Stimulated activated CD4-positive, alpha-beta T cell treated with anti-CD3 and anti-CD28 coated beads, Interleukin-4, amount 100 ng/mL, for 24 hours (primary cell): ENCODE data around the gene GLCE.

Experiments used
- DNase-seq: peaks from one replicate; pipeline ENCODE4 v3.0.0-alpha.2; 2020

GLCE gene

GRCh38 chr15:69210574-69210973 is 50.1 kb downstream of the GLCE start:
- DNase-seq, result no peak

DNA sequence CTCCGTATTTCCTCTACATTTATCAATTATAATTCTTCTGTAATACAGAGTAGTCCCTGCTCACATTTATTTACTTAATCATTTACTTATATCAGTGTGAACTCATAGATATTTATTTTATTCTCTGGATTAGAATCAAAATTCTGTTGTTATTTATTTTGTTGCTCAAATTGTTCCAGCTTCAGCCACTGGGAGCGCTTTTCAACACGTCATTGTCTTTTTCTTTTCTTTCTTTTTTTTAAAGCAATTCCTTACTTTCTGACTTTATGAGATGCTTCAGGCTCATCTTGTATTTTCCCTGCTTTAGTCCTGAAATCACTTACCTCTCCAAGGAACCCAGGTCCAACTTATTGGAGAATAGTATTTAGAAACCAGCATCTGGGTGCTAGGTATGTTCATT is 53.4 kb downstream of the GLCE start:
- no peak for DNase-seq

DNA sequence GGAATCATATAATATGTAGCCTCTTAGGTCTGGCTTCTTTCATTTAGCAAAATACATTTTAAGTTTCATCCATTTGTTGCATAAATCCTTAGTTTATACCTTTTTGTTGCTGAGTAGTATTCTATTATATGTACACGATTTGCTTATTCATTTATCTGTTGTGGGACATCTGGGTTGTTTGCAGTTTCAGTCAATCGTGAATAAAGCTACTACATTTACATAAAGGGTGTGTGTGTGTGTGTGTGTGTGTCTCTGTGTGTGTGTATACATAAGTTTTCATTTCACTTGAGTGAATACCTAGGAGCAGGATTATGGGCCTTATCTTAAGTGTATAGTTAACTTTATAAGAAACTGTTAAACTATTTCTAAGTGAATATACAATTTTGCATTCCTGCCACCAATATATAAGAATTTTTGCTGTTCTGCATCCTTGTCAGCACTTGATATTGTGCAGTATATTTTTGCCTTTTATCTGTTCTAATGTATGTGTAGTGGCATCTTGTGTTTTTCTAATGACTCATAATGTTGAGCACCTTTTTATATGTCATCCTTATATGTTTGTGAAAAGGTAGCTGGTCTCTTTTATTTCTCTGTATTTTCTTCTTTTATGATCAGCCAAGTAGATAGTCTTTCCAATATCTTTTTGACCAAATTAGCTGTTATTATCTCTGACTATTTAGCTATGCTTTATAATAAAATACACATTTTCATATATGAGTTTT is 55.0 kb downstream of the GLCE start:
- no peak for DNase-seq

DNA sequence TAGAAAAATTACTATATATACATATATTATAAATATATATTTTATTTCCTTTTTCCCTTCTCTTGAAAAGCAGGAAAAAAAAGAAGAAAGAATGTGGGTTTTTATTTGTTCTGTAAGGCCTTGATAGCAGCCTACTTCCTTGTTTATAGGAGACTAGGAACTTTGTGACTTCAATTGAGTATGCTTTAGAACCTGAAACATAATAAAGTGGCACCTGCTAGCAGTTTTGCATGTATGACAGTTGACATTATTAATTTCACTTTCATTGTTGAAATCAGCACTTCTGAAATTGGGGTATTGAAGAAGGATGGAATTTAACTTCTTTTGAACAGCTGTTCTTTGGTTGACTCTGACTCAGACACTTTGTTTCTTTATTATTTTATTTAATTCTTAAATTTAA is 56.9 kb downstream of the GLCE start:
- DNase-seq, result no peak

GRCh38 chr15:69219690-69220089 is 59.3 kb downstream of the GLCE start:
- DNase-seq, result no peak

DNA sequence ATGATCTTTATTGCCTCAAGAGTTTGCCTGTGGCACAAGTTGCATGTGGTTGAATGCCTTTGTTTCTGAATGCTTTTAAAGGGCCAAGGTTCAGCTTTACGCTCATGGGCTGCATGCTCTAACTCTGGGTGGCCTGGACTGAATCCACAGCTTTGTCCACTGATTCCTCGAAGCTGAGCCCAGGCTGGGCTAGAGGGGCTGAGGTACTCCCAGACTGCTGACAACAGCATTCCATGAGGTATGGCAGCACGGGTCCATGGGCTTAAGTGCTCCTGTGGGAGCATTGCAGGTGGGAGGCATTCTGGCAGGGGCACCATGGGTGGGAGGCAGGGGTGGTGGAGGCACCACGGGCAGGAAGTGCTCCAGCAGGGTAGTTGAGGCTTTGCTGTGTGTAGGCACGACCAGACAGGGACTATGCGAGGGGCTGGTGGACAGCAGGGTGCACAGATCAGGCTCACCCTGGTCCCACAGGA is 61.6 kb downstream of the GLCE start:
- DNase-seq, result no peak

GRCh38 chr15:69223083-69223813 is 62.8 kb downstream of the GLCE start:
- no peak for DNase-seq

DNA sequence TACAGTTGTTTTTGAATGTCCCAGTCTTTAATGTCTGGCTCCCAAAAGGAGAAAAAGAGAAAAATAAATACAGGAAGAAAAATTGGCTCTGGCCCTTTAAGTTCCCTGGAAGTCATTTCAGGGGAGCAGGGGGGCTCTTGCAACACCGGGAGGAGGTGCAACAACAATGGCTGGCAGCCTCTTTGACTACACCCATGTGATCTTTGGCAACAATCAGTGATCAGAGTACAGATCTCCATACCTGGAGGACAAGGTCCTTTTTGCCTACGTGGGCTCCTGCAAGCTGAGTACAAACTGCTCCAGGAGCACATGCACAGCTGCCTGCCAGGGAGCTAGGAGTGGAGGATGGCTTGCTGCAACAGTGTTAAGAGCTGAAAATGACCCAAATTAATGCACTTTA is 63.9 kb downstream of the GLCE start:
- no peak for DNase-seq

DNA sequence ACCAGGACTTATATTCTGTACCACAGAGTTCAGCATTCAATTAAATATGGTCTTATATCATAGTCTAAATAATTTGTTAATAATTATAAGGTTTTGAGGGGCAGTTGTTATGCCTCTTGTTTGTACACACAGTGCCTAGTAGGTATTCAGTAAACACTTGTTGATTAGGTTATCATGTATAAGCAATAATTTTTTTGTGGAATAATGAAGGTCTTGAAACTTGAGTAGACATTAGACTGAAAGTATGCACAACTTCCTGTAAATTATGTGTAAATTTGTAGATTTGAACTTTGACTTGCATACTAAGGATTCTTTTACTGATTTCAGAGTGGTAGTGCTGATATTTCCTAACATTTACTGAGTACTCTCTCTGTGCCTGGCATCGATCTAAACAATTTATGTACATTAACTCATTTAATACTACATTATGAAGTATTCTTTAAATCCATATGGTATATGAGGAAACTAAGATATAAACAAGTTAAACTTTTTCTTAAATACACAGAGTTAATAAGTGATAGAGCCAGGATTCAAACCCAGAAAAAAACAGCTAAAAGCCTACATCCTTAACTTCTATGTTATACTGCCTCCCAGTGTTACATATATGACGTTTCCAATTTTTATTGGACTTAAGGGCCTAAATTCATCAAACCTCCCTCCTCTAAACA is 65.1 kb downstream of the GLCE start:
- DNase-seq, result no peak

DNA sequence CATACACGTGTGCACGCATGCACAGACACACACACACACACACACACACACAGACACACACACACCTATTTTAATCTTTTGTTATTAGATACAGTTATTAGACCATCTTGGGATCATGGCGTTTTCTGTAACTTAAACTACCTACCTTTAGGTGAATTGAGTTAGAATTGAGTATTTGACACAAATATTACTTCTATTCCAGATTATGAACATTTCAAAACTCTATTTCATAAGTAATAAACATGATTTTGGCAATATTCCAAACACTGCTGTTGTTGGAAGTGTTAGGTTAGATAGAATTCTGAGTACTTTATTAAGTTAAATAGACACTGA is 65.6 kb downstream of the GLCE start:
- DNase-seq, result no peak

DNA sequence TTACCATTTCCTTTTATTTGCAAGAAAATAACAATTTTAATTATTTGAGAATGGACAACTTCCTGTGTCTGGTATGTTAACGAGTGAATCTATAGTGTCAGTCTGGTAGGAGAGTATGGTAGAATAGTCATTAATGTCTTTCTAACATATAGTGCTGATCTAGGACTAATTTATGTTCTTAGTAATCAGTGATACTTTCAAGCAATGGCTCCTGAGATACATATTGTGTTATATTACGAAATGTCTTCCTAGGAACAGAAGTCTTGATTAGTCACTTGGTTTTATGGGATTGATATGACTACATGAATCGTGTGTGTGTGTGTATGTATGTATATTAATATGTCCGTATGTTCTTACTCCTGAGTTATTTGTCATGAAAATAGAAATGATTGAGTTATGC is 71.7 kb downstream of the GLCE start:
- no peak for DNase-seq

DNA sequence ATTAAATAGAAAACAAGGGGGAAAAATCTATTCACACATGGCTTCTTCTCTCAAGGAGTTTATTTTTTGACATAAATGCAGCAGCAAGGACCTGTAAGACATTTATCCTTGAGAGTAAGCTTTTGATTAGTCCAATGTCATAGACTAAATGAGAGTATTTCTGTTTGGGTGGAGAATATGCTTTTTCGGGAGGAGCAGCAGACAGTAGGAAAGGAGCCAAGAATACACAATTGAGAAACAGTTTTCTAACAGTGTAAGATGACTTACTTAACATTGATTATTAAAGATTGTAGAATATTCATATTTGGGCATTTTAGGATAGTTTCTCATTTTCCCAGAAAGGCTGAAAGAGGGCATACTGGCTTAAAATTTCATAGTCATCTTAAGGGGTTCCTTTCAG is 72.3 kb downstream of the GLCE start:
- DNase-seq, result no peak

DNA sequence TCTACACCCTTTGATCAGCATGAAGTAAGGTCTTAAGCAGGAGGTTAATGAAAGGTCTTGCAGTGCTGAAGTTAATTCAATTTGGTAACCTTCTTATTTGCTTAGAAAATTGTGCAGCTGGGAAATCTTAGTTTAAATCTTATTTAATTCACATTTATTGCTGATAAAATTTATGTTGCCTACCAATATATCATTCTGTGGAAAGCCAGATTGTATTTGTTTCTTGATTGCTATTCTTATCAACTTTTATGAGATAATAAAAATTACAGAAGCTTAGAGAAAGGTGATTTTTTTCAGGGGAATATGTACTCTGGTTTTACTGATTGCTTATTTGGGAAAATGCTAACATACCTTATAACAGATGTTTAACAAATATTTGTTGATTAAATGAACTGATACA is 74.2 kb downstream of the GLCE start:
- no peak for DNase-seq

DNA sequence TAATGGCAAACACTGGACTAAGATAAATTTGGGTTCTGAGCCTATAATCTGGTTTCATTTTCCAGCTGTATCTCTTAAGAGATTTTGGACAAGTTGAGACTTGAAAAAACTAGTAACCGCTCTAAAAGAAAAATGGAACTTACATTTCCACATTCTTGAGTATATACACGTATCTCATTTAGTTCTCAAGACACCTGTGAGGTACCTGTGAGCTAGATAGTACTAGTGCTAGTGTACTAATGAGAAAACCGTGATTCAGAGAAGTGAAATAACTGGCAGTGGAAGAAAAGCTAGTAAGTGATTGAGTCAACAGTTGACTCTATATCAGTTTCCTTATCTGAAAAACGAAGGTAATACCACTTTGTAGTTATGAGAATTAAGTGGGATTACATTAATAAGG is 76.1 kb downstream of the GLCE start:
- no peak for DNase-seq

DNA sequence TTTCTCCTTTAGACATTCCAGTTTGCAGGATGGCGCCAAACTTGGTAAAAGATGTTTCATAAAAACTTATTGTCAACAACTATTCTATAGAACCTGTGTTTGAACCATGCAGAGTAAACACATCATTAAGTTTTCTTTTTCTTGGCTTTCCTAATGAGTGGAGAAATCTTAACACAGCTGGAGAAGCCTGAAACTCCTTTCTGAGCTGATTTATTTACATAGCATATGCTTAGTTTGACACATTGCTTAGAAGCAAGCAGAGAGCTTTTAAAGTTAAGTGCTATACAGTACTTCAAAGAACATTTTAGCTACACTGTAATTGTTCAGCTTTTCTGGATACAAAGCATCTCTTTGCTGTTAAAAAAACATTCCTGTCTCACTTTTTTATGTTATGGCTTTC is 77.3 kb downstream of the GLCE start:
- DNase-seq, result no peak

DNA sequence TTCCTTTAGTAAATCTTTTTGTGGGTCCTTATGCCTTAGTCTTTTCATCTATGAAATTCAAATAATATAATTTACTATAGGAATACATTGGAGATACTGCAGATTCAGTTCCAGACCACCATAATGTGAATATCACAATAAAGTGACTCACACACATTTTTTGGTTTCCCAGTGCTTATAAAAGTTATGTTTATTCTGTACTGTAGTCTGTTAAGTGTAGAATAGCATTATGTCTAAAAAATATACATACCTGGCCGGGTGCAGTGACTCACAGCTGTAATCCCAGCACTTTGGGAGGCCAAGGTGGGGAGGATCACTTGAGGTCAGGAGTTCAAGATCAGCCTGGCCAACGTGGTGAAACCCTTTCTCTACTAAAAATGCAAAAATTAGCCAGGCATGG is 84.4 kb downstream of the GLCE start:
- DNase-seq, result no peak

GRCh38 chr15:69253156-69253555 is 92.7 kb downstream of the GLCE start:
- no peak for DNase-seq

- no peak for DNase-seq
Measured at GRCh38 chr15:69265347-69265955, 105.0 kb downstream of the GLCE start.

DNA sequence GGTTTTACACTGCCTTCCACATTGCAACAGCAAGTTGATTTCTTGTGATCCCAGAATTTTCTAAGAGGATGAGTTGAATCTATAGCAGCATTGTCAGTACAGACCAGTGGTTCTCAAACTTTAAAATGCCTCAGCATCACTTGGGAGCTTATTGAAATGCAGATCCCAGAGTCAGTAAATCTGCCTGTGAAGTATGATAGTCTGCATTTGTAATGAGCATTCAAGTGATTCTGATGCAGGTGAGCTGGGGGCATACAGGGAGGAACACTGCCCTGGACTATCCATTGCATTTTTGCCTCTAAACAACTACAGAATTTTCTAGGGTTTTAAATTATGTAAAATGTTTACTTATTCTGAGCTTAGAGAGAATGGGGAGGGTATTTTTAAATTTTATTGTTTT is 110.8 kb downstream of the GLCE start:
- DNase-seq, result no peak

- no peak for DNase-seq
Measured at GRCh38 chr15:69272139-69272538, 111.7 kb downstream of the GLCE start.

DNA sequence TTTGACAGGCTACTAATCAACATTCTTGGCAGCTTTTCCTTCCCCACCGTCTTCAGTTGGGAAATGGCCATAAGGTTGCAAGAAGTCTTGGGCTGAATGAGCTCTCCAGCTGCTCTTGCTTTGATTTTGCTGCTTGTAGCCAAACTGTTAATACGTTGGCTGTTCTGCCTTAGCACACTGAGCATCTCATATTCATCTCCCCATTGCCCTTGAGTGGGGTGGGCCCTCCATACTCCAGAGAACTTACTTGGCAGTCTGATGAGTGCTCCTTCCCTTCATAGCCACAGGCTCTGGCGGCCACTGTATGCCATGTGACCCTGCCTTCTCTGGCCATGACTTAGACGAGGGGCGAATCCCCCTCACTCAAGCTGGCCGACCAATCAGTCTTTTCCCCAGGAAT is 112.5 kb downstream of the GLCE start:
- DNase-seq, result no peak

GRCh38 chr15:69275074-69275670 is 114.7 kb downstream of the GLCE start:
- no peak for DNase-seq

GRCh38 chr15:69275933-69276560 is 115.6 kb downstream of the GLCE start:
- DNase-seq, result no peak
